ENCODE results near the gene KIAA1671. TPM values are rescaled to one million over a fixed set of nuclear protein-coding genes. Genes with fewer than 3 reads are reported as not detected.

The KIAA1671 gene
- total and polyA plus RNA-seq, 9 of the 15 experiments (the other 6 are each of a cell fraction or from before 2014, with no cell fraction given) = under 0.01 to 0.11 (median 0.02) TPM; not detected in 5

DNA sequence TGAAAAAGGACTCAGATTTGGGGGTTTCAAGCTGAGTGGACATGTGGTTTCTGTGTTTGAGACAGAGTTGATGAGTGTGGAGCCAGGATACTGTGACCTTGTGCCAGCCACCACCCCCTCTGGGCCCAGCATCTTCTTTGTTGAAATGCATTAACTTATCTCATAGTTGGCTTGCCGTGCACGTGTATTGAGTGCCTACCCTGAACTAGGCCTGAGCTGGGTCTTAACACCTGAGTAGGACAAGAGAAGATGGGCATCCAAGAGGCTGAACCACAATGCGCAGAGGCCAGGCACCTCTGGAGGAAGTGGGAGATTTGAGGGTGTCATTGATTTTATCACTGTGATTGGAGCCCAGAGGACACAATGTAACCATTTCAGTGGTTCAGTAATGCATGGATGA, 129.6 kb downstream of the KIAA1671 start (continued):
- TF ChIP-seq ETV5 (CRISPR knock-in tag; IDR thresholded peaks at IDR 0.05; ENCODE audit: low read depth) = no peak
- no peak for TF ChIP-seq FOXM1 (IDR thresholded peaks at IDR 0.05; ENCODE audit: low read depth)
- TF ChIP-seq FOXM1 (CRISPR knock-in tag; IDR thresholded peaks at IDR 0.05; ENCODE audit: low read depth) = no peak
- TF ChIP-seq RFX7 (CRISPR knock-in tag; IDR thresholded peaks at IDR 0.05) = no peak
- TF ChIP-seq TFE3 (CRISPR knock-in tag; IDR thresholded peaks at IDR 0.05) = no peak
- no peak for TF ChIP-seq PKNOX1 (IDR thresholded peaks at IDR 0.05)
- TF ChIP-seq GTF3C2 (IDR thresholded peaks at IDR 0.05; ENCODE audit: borderline replicate concordance, extremely low read depth, insufficient read length) = no peak
- TF ChIP-seq SMAD1 (IDR thresholded peaks at IDR 0.05; ENCODE audit: low read depth, low read length, partially characterized antibody) = no peak
- no peak for TF ChIP-seq MEIS2 (IDR thresholded peaks at IDR 0.05; ENCODE audit: partially characterized antibody)
- no peak for TF ChIP-seq ZNF57 (CRISPR knock-in tag; IDR thresholded peaks at IDR 0.05)
- TF ChIP-seq NR3C1 (CRISPR knock-in tag; IDR thresholded peaks at IDR 0.05) = no peak
- TF ChIP-seq PCBP1 (IDR thresholded peaks at IDR 0.05; ENCODE audit: low read depth, low read length, poor library complexity, severe bottlenecking) = no peak
- no peak for TF ChIP-seq RBM22 (IDR thresholded peaks at IDR 0.05; ENCODE audit: low read depth, low read length, poor library complexity, severe bottlenecking)
- no peak for TF ChIP-seq SP2 (IDR thresholded peaks at IDR 0.05; ENCODE audit: extremely low read depth, low read depth, low read length, poor library complexity, severe bottlenecking)
- TF ChIP-seq ZNF232 (CRISPR knock-in tag; IDR thresholded peaks at IDR 0.05) = no peak
- TF ChIP-seq NFXL1 (CRISPR knock-in tag; IDR thresholded peaks at IDR 0.05) = no peak
- TF ChIP-seq, protein P1, sequence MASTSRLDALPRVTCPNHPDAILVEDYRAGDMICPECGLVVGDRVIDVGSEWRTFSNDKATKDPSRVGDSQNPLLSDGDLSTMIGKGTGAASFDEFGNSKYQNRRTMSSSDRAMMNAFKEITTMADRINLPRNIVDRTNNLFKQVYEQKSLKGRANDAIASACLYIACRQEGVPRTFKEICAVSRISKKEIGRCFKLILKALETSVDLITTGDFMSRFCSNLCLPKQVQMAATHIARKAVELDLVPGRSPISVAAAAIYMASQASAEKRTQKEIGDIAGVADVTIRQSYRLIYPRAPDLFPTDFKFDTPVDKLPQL (IDR thresholded peaks at IDR 0.05; ENCODE audit: extremely low read depth, insufficient read length) = no peak
- TF ChIP-seq ZNF24 (IDR thresholded peaks at IDR 0.05) = no peak
- no peak for TF ChIP-seq ZNF197 (CRISPR knock-in tag; IDR thresholded peaks at IDR 0.05; ENCODE audit: low read depth)
